Tibial artery (tissue), 4 donors: ENCODE results near the gene PCOLCE2.

ENCODE experiments used
- DNase-seq, 2 donors: peaks; one replicate each; pipeline ENCODE4 v3.0.0-alpha.2; 2019
- H3K27ac ChIP-seq, 2 donors: fragments of 200-600 bp; sonication (generic) in 1 of 2; 1 replicate in 1 of 2; 2 replicates in 1 of 2; pipeline ENCODE4 v1.5.1; 2018 to 2019; ENCODE audit warnings: mild to moderate bottlenecking in 1 of 2
- H3K27me3 ChIP-seq, 2 donors: fragments of 200-600 bp; sonication (generic) in 1 of 2; one replicate each; pipeline versions ENCODE4 v1.5.1 to v1.6.0; 2016 to 2019
- H3K36me3 ChIP-seq, 3 donors: fragments of 200-600 bp; sonication (generic) in 2 of 3; one replicate each; pipeline ENCODE4 v1.5.1; 2016 to 2019; ENCODE audit warnings: mild to moderate bottlenecking in 2 of 3
- H3K4me1 ChIP-seq, 4 donors: fragments of 200-600 bp; sonication (generic) in 2 of 4; 1 replicate in 3 of 4; 2 replicates in 1 of 4; pipeline ENCODE4 v1.5.1; 2016 to 2019
- H3K4me3 ChIP-seq, 2 donors: fragments of 200-600 bp; sonication (generic) in 1 of 2; 1 replicate in 1 of 2; 2 replicates in 1 of 2; pipeline ENCODE4 v1.5.1; 2018 to 2019; ENCODE audit warnings: mild to moderate bottlenecking in 2 of 2
- H3K9me3 ChIP-seq, 3 donors: fragments of 200-600 bp; sonication (generic) in 1 of 3; one replicate each; pipeline ENCODE4 v1.5.1; 2016 to 2019
- intact Hi-C: fragments of 100-400 bp; cut with DNase I; formaldehyde crosslinking; loops from one replicate; pipeline ENCODE4 v1.15.0; 2023; ENCODE audit warnings: low total_unique reads
- TF ChIP-seq, protein P1 (sequence below), 2 experiments: fragments of 200-600 bp in 1 of 2; fragments of 450-650 bp in 1 of 2; IDR thresholded peaks; one replicate each; pipeline ENCODE4 v1.5.1; 2017 to 2019; ENCODE audit warnings: antibody characterized with exemption in 2 of 2, mild to moderate bottlenecking in 1 of 2, moderate library complexity in 1 of 2

PCOLCE2 gene

DNA sequence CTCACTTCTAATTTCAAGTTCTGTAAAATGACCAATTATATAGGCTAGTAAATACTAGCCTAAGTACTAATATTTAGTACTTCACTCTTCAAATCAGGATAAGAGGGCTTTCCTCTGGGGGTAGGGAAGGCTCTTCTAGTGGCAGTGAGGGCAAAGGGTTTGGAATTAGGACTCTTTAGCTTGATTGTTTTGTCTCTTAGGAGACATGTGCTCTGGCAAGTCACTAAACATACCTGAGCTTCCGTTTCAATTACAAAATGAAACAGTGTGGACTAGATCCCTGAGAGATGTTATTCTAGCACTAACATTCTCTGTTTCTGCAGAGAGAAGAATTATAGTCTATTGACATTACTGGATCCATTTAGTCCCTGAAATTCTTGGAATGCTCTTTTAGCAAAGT, 71.5 kb downstream of the PCOLCE2 start:
- TF ChIP-seq, protein P1, sequence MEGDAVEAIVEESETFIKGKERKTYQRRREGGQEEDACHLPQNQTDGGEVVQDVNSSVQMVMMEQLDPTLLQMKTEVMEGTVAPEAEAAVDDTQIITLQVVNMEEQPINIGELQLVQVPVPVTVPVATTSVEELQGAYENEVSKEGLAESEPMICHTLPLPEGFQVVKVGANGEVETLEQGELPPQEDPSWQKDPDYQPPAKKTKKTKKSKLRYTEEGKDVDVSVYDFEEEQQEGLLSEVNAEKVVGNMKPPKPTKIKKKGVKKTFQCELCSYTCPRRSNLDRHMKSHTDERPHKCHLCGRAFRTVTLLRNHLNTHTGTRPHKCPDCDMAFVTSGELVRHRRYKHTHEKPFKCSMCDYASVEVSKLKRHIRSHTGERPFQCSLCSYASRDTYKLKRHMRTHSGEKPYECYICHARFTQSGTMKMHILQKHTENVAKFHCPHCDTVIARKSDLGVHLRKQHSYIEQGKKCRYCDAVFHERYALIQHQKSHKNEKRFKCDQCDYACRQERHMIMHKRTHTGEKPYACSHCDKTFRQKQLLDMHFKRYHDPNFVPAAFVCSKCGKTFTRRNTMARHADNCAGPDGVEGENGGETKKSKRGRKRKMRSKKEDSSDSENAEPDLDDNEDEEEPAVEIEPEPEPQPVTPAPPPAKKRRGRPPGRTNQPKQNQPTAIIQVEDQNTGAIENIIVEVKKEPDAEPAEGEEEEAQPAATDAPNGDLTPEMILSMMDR (IDR thresholded peaks at IDR 0.05) = no peak
- intact Hi-C loops = no loop called here
- Histone ChIP-seq H3K36me3 (peaks cover 0 to 4% (median 0%) of the 10 kb centered on the region in 3 donors), H3K27me3 (no peaks in the 10 kb centered on the region), H3K9me3 (no peaks in the 10 kb centered on the region), H3K4me3 (no peak overlapping the region), H3K27ac (no peak overlapping the region), H3K4me1 (no peaks in the 10 kb centered on the region)
- DNase-seq = no peak

DNA sequence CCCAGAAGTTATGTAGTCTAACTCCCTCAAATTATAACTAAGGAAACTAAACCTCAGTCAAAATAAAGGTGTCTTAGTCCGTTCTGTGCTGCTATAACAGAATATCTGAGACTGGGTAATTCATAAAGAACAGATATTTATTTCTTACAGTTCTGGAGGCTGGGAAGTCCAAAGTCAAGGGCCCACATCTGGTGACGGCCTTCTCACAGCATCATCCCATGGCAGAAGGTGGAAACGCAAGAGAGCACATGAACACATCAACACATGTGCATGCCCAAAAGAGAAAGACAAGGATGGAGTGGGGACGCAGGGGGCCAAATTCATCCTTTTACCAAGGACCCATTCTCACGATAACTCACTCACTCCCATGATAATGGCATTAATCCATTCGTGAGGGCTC, 73.1 kb downstream of the PCOLCE2 start:
- Histone ChIP-seq H3K9me3 (no peaks in the 10 kb centered on the region), H3K27me3 (no peaks in the 10 kb centered on the region), H3K4me1 (no peaks in the 10 kb centered on the region), H3K4me3 (no peak overlapping the region), H3K27ac (no peak overlapping the region), H3K36me3 (peaks cover 0 to 3% (median 0%) of the 10 kb centered on the region in 3 donors)
- TF ChIP-seq, protein P1 (IDR thresholded peaks at IDR 0.05) = no peak
- intact Hi-C loops = no loop called here
- DNase-seq = no peak

DNA sequence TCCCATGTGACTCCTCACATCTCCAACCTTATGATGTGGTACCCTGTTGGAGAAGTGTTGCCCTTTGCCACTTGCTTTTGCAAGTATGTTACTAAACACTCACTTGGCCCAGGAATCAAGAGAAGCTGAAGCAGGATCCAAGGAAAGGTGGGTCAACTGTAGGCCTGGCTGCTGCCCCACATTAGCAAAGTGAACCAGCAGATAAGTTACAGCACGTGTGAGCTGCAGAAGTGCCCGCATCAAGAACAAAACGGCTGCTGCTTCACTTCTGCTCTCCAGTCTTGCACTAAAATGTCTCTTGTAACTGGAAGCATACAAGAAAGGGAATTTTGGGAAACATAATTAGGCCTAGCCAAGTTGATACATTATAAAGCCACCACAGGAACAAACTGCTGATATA, 79.6 kb downstream of the PCOLCE2 start:
- intact Hi-C loops = no loop called here
- no peak for DNase-seq

DNA sequence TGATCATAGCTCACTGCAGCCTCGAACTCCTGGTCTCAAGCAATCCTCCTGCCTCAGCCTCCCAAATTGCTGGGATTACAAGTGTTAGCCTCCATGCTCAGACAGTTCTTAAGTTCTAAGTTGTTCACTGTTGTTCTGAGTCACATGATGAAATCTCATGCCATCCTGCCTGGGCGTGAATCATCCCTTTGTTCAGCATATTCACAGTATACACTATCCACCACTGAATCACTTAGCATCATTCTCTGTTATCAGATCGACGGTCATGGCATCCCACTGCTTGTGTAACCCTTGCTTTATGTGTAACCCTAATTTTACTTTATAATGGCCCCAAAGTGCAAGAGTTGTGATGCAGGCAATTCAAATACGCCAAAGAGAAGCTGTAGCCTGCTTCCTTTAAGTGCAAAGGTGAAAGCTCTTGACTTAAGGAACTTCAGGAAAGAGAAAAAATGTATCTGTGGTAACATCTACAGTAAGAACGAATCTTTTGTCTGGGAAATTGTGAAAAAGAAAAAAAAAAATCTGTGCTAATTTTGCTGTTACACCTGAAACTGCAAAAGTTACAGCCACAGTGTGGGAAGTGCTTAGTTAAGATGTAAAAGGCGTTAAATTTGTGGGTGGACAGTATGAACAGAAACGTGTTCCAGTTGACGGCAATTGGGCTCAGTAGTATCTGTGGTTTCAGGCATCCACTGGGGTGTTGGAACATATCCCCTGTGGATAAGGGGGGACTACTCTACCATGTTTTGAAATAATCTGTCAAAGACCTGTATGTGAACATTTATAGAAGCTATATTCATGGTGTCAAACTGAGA, 80.6 kb downstream of the PCOLCE2 start:
- intact Hi-C loops = no loop called here
- DNase-seq = no peak

More for the DNA sequence above, 79.6 kb downstream of the PCOLCE2 start:
- no peaks in the 10 kb centered on the region for H3K9me3 ChIP-seq
- TF ChIP-seq, protein P1 (IDR thresholded peaks at IDR 0.05) = no peak
- H3K27me3 ChIP-seq = no peaks in the 10 kb centered on the region
- no peaks in the 10 kb centered on the region for H3K4me1 ChIP-seq
- H3K4me3 ChIP-seq = no peak overlapping the region
- no peak overlapping the region for H3K27ac ChIP-seq
- H3K36me3 ChIP-seq = peaks cover 4 to 11% (median 6%) of the 10 kb centered on the region in 3 donors

DNA sequence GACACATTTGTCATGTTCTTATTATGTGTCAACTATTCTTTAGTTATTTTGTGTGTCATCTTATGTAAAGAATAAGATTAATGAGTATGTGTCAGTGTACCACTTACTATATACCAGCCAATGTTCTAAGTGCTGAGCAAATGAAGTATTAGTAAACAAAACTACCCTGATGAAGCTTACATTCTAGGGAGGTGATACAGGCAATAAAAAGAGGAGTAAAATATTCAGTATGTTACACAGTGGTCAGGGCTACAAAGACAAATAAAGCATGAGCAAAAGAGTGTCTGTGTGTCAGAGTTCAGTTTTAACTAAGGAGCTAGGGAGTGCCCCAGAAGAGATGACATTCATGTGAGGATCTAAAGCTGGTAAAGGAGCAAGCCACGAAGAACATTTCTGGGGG, 86.0 kb downstream of the PCOLCE2 start:
- peaks cover 4 to 25% (median 7%) of the 10 kb centered on the region in 3 donors for H3K36me3 ChIP-seq
- H3K9me3 ChIP-seq = no peaks in the 10 kb centered on the region
- H3K4me1 ChIP-seq = no peaks in the 10 kb centered on the region
- H3K4me3 ChIP-seq = no peak overlapping the region
- H3K27ac ChIP-seq = no peak overlapping the region
- TF ChIP-seq, protein P1 (IDR thresholded peaks at IDR 0.05) = no peak
- intact Hi-C loops = no loop called here
- no peak for DNase-seq
- H3K27me3 ChIP-seq = no peaks in the 10 kb centered on the region

More for the DNA sequence above, 80.6 kb downstream of the PCOLCE2 start:
- no peaks in the 10 kb centered on the region for H3K4me1 ChIP-seq
- H3K27me3 ChIP-seq = no peaks in the 10 kb centered on the region
- H3K27ac ChIP-seq = no peak overlapping the region
- no peaks in the 10 kb centered on the region for H3K9me3 ChIP-seq
- H3K4me3 ChIP-seq = no peak overlapping the region
- H3K36me3 ChIP-seq = peaks cover 4 to 16% (median 11%) of the 10 kb centered on the region in 3 donors
- TF ChIP-seq, protein P1 (IDR thresholded peaks at IDR 0.05) = no peak
